T-helper 1 cell treated with Interleukin-12 subunit alpha and Interleukin-12 subunit beta and Interleukin-4 antibody, amounts not matched to agents 30 μg/mL and 1 μg/mL, for 36 hours (primary cell): ENCODE results near the gene GPBAR1.

Source experiments
- H3K27ac Mint-ChIP-seq: one replicate; pipeline ENCODE4 v1.8.0; 2021; ENCODE audit warnings: mild to moderate bottlenecking, mixed read lengths
- H3K27me3 Mint-ChIP-seq: one replicate; pipeline ENCODE4 v1.8.0; 2021; ENCODE audit warnings: low read depth, mixed read lengths
- H3K36me3 Mint-ChIP-seq: one replicate; pipeline ENCODE4 v1.8.0; 2021; ENCODE audit warnings: low read depth, mixed read lengths
- H3K4me1 Mint-ChIP-seq: one replicate; pipeline ENCODE4 v1.8.0; 2021; ENCODE audit warnings: low read depth, mixed read lengths
- H3K4me3 Mint-ChIP-seq: one replicate; pipeline ENCODE4 v1.8.0; 2021; ENCODE audit warnings: mild to moderate bottlenecking, moderate library complexity, mixed read lengths
- H3K9me3 Mint-ChIP-seq: one replicate; pipeline ENCODE4 v1.8.0; 2021; ENCODE audit warnings: mixed read lengths

The GPBAR1 gene

DNA sequence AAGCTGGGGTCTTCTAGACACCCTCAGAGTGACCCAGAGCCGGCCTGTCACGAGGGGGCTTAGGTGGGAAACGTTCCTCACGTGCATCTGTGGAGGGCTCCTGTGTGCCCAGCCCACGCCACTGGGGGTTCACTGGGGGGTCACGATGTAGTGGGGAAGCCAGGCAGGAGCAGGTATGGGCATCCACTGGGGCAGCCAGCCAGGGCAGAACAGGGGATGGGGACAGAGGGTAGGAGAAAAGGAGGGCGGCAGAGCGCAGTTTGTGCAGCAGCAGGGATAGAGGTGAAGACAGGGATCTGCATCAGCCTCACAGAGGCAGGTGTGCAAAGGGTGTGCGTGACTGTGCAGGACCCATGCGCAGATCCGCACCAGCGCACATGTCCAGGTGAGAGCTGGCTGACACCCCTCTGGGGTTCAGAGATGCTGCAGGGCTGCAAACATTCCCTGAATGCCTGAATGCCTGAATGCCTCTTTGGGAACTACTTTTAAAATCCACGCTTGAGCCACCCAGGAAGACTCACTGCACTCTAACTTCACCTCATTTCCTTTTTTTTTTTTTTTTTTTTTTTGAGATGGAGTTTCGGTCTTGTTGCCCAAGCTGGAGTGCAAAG is 19.6 kb downstream of the GPBAR1 start:
- Mint-ChIP-seq H3K4me1 (peaks cover 21% of the 10 kb centered on the region), H3K27me3 (no peaks in the 10 kb centered on the region), H3K36me3 (peaks cover 32% of the 10 kb centered on the region), H3K9me3 (no peaks in the 10 kb centered on the region), H3K4me3 (no peak overlapping the region), H3K27ac (peak overlapping the region; percentile 11)

DNA sequence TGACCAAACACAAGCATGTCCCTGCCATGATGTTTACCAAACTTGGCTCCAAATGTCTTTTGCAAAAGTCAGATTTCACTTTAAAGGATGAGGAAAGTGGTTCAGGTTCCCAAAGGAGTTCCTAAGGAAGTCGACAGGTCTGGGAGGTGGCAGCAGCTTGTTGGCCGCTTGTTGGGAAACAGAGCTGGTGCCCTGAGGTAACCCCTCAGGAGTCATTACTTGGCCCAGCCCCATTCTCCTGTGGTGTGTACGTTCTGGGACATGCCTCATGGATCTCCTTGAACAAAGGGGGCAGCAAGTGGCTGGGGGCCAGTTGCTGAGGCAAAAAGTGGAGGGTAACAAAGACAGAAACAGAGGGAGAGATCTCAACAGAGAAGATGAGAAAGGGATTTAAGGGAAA is 20.6 kb downstream of the GPBAR1 start:
- Mint-ChIP-seq H3K36me3 (peaks cover 29% of the 10 kb centered on the region), H3K9me3 (no peaks in the 10 kb centered on the region), H3K4me1 (peaks cover 29% of the 10 kb centered on the region), H3K27me3 (no peaks in the 10 kb centered on the region), H3K4me3 (no peak overlapping the region), H3K27ac (no peak overlapping the region)

DNA sequence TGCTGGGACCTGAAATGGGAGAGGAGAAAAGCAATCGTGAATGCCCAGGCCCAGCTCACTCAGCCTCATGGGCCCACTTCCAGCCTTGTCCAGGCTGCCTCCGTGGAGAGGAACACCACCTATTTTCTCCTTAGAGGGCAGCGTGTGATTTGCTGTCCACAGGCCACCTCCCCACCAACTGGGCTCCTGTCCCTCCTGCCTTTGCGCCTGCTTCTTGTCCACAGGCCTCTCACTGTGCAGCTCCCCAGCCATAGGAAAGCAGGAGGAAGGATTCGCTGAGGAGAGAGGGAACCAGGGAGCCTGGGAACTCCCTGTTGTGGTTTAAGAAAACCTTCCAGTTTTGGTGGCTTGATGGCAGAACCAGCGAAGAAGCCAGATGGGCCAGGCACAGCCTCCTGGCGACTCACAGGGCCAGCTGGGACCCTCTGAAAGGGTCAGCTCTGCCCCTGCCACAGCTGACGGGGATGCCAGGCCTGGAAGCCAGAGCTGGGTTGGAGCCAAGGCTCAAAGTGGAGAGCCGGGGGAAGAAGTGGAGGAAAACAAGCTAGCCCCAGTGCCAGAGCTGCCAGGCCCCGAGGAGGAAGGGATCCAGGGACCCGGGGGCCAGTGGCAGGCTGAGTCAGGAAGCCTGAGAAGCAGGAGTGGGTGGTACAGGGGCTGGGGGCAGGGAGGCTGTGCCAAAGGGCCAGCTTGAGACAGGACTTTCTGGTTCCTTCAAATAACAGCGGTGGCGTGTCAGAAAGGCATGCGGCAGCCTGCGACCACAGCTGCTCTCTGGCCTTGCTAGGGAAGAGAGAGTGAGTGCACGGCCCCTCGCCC is 21.6 kb downstream of the GPBAR1 start:
- no peaks in the 10 kb centered on the region for H3K9me3 Mint-ChIP-seq
- H3K4me1 Mint-ChIP-seq, result peaks cover 36% of the 10 kb centered on the region
- H3K27me3 Mint-ChIP-seq, result no peaks in the 10 kb centered on the region
- H3K4me3 Mint-ChIP-seq, result no peak overlapping the region
- peak overlapping the region; percentile 70 for H3K27ac Mint-ChIP-seq
- peaks cover 22% of the 10 kb centered on the region for H3K36me3 Mint-ChIP-seq

- Mint-ChIP-seq H3K4me1 (peaks cover 47% of the 10 kb centered on the region), H3K27ac (peak overlapping the region; percentile 76), H3K4me3 (peak overlapping the region; percentile 59), H3K27me3 (no peaks in the 10 kb centered on the region), H3K36me3 (peaks cover 24% of the 10 kb centered on the region), H3K9me3 (no peaks in the 10 kb centered on the region)
Observed at GRCh38 chr2:218284106-218284811, 23.4 kb downstream of the GPBAR1 start.

DNA sequence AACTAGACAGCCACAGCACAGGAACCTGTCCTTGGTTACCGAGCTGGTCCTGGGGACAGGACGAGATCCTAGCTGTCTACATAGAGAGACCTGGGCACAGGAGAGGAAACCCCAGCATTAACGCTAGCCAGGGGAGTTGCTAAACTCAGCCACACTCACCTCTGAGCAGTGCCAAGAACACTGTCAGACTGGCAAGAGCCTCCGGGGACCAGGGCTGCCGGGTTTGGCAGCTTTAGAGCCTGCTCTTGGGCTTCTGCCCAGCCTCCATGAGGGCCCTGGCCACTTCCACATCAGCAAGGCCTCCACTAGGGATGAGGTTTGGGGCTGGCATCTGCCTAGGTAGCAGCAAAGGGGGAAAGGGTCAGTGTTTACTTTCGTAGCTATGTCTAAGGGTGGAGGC is 24.8 kb downstream of the GPBAR1 start:
- H3K9me3 Mint-ChIP-seq, result no peaks in the 10 kb centered on the region
- H3K27me3 Mint-ChIP-seq, result no peaks in the 10 kb centered on the region
- peaks cover 12% of the 10 kb centered on the region for H3K36me3 Mint-ChIP-seq
- peaks cover 56% of the 10 kb centered on the region for H3K4me1 Mint-ChIP-seq
- peak overlapping the region; percentile 96 for H3K27ac Mint-ChIP-seq
- H3K4me3 Mint-ChIP-seq, result peak overlapping the region; percentile 93

DNA sequence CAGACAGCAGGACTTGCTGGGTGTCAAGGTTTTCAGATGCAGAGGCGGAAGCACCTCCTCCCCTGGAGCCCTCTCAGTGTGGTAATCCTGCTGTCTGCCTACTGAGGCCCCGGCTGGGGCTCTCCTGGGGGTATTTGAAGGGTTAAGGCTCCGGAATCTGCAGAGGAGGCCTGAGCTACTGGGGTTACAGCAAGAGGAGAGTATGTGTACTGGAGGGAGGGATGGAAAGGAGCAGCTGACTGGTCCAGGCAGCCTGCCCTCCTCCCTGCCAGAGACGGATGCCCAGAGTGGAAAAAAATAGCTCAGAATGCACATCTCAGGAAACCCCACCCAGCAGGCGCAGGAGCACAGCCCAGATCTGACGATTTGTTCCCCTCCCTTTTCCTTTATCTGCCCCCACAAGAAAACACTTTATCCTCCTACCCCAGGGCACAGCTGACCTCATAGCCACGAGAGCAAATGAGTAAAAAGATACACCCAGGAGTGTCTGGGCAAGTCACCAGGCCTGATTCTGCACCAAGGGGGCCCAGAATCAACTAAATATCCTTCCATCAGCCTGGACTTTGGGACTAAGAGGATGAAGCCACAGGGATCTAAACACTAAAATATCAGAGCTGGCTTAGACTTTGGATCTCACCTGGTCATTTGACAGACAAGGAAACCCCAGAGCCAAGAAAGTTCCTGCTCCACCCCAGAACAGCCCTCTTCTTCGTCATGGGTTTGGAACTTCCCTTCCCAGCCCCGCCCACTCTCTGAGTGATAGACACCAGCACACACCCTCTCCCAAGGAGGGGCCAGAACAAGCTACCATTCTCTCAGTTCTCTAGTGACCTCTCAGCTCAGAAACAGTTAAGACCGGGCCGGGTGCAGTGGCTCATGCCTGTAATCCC is 26.0 kb downstream of the GPBAR1 start:
- H3K27me3 Mint-ChIP-seq, result no peaks in the 10 kb centered on the region
- peak overlapping the region; percentile 93 for H3K4me3 Mint-ChIP-seq
- H3K27ac Mint-ChIP-seq, result peak overlapping the region; percentile 96
- H3K4me1 Mint-ChIP-seq, result peaks cover 63% of the 10 kb centered on the region
- peaks cover 9% of the 10 kb centered on the region for H3K36me3 Mint-ChIP-seq
- H3K9me3 Mint-ChIP-seq, result no peaks in the 10 kb centered on the region

DNA sequence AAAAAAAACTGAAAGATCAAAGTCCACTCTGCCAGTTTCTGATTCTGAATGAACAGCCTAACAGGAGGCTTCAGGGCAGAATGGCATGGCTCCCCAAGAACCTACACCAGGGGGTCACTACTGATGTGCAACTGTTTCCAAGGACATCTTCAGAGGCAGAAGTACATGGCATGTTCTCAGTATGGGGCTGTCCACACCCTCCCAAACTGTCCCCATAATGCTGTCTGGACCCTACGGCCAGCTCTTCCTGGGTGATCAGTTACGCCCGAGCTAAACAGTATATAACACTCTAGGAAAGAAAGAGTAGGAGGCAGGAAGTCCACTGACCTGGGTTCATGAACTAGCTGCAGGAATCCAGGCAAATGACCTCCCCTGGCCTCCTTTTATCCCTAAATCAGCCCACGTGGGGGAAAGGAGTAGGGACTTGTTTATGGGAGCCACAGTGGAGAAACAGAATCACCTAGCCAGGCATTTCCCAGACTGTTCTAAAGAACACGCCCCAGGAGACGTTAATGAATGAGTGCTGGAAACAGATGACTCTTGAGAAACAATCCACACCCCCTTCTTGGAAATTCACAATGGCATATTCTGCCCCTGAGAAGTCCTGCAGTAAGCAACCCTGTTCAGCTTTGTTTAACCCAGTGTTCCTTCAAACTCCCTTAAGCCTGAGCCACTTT is 29.0 kb downstream of the GPBAR1 start:
- H3K36me3 Mint-ChIP-seq, result peaks cover 9% of the 10 kb centered on the region
- H3K9me3 Mint-ChIP-seq, result no peaks in the 10 kb centered on the region
- H3K4me1 Mint-ChIP-seq, result peaks cover 70% of the 10 kb centered on the region
- H3K4me3 Mint-ChIP-seq, result peak overlapping the region; percentile 82
- H3K27me3 Mint-ChIP-seq, result no peaks in the 10 kb centered on the region
- H3K27ac Mint-ChIP-seq, result peak overlapping the region; percentile 89

- Mint-ChIP-seq H3K9me3 (no peaks in the 10 kb centered on the region), H3K27me3 (no peaks in the 10 kb centered on the region), H3K4me1 (peaks cover 64% of the 10 kb centered on the region), H3K27ac (peak overlapping the region; percentile 89), H3K4me3 (peak overlapping the region; percentile 82), H3K36me3 (peaks cover 6% of the 10 kb centered on the region)
Observed at GRCh38 chr2:218290316-218291261, 29.8 kb downstream of the GPBAR1 start.

GRCh38 chr2:218291318-218292047 is 30.7 kb downstream of the GPBAR1 start:
- no peaks in the 10 kb centered on the region for H3K27me3 Mint-ChIP-seq
- peak overlapping the region; percentile 89 for H3K27ac Mint-ChIP-seq
- H3K4me1 Mint-ChIP-seq, result peaks cover 58% of the 10 kb centered on the region
- peak overlapping the region; percentile 82 for H3K4me3 Mint-ChIP-seq
- no peaks in the 10 kb centered on the region for H3K9me3 Mint-ChIP-seq
- H3K36me3 Mint-ChIP-seq, result peaks cover 6% of the 10 kb centered on the region

DNA sequence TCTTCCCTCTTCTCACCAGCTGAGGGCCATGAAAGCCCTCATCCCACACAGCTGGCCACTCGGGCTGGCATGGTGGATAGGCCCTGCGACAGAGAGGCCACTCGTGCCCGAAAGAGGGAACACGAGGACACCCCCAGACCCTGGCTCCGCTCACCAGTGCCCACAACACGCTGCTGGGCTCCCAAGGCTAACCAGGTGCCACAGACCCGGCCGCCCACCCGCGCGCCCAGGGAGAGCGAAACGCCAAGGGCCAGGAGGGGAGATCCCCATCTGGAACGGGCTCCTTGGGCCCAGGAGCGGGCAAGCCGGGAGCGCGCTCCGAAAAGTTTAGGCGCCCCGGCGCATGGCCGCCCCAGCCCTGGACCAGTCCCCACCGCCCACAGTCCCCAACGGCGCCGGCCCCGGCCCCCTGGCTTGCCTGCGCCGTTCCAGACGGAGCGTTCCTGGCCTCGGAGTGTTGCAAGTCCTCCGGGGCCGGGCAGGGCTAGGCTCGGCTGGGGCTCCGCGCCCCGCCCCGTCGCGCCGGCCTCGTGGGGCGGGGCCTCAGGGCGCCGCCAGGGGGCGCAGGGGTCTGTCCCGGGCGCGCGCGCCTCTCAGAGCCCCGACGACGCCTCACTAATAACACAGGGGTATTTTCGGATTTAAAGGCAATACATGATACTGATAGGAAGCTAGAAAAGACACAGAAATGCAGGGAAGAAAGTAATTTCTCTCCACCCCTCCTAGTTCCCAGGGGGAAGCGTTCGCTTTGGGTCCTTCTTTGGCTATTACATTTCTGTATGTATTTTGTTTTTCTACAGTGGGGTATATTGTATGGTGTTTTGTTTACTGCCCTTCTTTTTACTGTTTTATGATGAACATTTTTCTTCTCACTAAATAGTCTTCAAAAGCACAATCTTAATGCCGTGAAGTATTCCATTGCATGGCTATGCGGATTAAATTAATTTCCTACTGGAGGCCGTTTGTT is 31.5 kb downstream of the GPBAR1 start, which contains the start of gene TMBIM1:
TMBIM1 (minus strand) TSS at position 456 of the 967 bp plus-strand sequence. CDS start 10,362 bp downstream, outside the sequence.
- Mint-ChIP-seq H3K36me3 (peaks cover 4% of the 10 kb centered on the region), H3K4me3 (peak within 1 kb of the TSS; percentile 82), H3K27me3 (no peaks in the 10 kb centered on the region), H3K4me1 (peaks cover 50% of the 10 kb centered on the region), H3K9me3 (no peaks in the 10 kb centered on the region), H3K27ac (peak within 1 kb of the TSS; percentile 89)

DNA sequence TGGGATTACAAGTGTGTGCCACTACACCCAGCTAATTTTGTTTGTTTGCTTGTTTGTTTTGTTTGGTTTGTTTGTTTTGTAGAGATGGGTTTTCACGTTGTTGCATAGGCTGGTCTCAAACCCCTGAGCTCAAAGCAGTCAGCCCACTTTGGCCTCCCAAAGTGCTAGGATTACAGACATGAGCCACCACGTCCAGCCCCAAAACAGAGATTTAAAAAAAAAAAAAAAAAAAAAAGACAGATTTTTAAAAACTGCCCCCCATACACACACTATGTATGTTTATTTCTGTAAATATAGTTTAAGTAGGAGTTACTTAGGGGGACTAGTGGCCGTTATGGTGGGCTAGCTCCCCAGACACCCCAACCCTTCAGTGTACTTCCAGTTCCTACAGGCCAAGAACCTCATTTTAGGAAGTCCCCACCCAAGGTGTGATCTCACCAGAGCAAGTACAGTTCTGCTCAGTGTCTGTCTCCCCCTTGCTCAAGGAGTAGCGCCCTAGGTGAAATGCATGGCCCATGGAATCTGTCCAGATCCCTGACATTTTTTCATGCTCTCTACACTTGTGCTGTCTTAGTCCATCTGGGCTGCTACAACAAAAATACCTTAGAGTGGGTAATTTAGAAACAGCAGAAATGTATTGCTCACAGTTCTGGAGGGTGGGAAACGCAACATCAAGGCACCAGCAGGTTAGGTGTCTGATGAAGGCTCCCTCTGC is 33.1 kb downstream of the GPBAR1 start:
- Mint-ChIP-seq H3K4me1 (peaks cover 39% of the 10 kb centered on the region), H3K9me3 (no peaks in the 10 kb centered on the region), H3K4me3 (peak overlapping the region; percentile 67), H3K27ac (no peak overlapping the region), H3K36me3 (peaks cover 2% of the 10 kb centered on the region), H3K27me3 (no peaks in the 10 kb centered on the region)
